HG02642 (cell line): ENCODE data around the gene CFLAR.
"Not testable (repeated sequence)": the region's sequence is repeated elsewhere in the genome, so short reads cannot be mapped to it uniquely, and the experiment has no call there.

Experiments
- ATAC-seq: cut with Tn5 transposase; IDR thresholded peaks from one replicate; pipeline ENCODE4 v1.9.1; 2021; ENCODE audit warnings: mild to moderate bottlenecking; ENCODE audit not compliant: unreplicated experiment, poor library complexity

CFLAR gene

GRCh38 chr2:201144101-201145051 lies 28.4 kb downstream of the CFLAR start:
- no peak for ATAC-seq

DNA sequence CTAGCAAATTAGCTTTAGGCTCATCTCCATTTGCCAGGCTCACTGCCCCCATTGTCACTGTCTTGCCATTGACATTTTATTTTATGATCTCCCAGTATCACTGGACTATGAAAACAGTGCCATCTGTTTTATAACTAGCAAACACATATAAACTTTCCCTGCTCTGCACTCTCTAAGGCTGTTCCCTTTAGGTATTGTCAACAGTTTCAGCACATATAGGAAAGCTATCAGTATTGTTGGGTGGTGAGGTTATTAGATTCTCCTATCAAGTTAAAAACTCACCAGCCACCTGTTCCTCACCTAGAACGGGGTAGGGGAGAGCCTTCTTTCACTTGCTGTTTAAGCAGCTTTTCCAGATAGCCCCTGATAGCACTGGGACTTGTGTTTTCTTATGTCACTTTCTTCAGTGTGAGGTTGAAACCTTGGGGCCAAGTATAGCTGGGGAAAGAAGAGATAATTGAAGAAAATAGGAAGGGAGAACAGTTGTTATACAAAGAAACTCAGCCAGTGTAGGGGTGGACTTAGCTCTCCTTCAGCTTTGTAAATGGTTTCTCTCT lies 32.5 kb downstream of the CFLAR start:
- ATAC-seq = no peak

DNA sequence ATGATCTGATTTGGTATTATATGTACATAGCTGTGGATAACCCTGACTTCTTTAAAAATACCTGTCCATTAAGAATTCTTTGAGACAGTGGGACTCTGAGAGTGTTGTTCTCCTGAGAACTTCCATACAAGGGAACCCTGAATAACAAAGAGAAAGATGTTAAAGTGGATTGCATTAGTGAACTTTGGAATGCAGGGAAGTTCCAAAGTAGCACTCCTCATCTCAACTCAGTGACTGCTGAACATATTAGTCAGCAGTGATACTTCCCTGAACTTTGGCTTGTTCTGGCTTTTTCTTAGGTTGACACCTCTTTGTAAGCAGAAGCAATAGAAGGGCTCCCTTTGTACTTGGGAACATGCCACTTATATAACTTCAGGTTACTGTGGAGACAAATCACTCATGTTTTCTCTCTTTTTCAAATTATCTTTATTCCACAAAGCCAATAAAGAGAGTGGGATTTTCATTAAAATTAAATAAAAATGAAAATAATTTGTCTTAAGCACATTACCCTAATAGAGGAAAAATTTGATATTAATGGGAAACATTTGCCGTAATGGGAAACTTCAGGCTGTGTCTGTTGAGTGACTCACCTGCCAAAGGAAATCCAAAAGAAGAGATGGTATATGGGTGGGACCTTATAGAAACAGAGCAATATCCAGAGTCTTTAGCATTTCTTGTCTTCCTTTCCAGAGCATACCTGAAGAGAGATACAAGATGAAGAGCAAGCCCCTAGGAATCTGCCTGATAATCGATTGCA lies 33.3 kb downstream of the CFLAR start:
- no peak for ATAC-seq

- ATAC-seq = not testable (repeated sequence)
These were observed 33.8 kb downstream of the CFLAR start for GRCh38 chr2:201149821-201150165.

GRCh38 chr2:201150454-201151020 lies 34.6 kb downstream of the CFLAR start:
- no peak for ATAC-seq

GRCh38 chr2:201151127-201151981 lies 35.4 kb downstream of the CFLAR start:
- peak; percentile 54 for ATAC-seq

- ATAC-seq = no peak
These were observed 36.6 kb downstream of the CFLAR start for GRCh38 chr2:201152517-201152916.

DNA sequence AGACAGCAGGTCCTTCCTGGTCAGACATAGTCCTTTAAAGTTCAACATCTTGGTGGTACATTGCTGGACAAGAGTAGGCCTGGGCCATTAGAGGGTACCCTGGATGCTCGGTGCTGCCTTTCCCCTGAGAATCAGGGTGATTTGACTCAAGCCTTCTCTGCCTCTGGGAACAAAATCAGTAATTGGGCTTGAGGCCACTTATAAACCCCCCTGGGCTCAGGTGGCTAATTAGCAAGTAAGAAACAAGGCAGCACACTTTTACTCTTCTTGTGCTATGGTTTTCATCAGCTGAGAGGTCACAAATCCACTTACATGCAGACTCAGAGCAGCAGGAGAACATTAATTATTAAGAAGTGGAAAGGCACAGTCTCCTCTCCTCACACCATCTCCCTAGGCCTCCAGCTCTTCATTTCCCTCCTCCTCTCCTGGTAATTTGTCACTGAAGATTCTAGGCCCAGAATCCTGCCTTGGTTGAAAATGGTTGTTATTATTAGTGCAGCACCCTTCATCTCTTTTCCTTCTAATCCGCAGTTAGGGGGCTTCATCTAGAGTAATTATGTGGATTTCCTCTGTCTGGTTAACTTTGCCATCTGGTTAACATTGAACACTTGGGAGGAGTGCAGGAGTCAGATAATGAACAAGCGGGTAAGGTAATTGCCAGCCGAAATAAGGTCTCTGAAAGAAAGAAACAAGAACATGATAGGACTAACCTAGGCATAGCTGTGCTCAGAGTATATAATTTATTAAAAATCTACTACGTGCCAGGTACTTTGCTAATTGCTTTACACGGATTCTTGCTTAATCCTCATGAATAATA lies 37.2 kb downstream of the CFLAR start:
- no peak for ATAC-seq

- ATAC-seq = no peak
These were observed 38.8 kb downstream of the CFLAR start for GRCh38 chr2:201154615-201155399.

GRCh38 chr2:201156036-201156435 lies 40.1 kb downstream of the CFLAR start:
- no peak for ATAC-seq

DNA sequence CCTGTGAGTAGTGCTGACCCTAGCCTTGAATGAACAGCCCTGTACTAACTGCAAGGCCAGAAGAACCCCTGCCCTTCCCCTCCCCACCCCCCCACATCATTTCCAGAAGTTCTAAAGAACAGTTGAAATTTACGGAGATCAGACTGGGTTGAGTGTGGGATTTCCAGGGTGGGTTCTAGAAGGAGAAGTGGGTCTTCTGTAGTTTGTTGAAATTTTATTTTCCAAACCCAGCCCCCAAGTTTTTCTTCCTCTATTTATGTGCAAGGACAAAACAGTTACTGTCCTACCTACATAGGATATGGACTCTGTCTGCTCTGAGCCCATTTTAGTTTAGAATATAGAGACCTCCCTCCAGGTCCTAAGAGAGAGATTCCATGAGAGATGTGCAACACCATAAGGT lies 40.7 kb downstream of the CFLAR start:
- no peak for ATAC-seq

GRCh38 chr2:201157694-201158093 lies 41.7 kb downstream of the CFLAR start:
- ATAC-seq = peak; percentile 9

DNA sequence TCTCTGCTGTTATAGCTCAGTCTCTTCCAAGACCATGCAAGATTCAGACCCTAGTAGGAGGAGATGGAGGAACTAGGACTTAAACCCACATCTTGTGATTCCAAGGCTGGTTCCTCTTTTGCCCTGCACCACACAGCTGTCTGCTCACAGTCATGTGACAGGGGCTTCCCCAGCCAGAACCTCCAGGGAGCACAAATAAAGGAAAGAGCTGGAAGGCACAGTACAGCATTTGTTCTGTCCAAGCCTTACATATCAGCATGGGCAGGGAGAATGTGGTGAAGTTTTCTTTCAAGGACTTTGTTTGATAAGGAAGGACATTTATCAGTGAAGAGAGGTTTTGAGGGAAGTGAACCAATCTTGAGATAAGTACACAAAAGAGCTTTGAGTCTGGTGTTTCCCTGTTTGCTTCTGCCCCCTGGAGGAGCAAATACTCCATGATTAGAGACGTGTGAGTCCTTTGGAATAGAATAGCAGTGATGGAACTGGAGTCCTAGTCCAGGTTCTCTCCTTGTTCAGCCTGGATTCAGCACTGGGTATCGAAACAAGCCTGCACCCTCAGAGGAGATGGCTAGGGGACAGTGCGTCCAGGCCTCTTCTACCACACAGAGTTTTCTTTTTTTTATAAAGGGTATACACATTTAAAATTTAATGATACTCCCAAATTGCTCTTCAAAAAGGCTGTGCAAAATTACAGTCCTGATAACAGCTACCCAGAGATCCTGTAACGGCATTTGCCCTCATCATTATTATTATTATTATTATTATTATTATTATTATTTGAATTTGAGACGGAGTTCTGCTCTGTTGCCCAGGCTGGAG lies 42.4 kb downstream of the CFLAR start:
- ATAC-seq = peak; percentile 93

DNA sequence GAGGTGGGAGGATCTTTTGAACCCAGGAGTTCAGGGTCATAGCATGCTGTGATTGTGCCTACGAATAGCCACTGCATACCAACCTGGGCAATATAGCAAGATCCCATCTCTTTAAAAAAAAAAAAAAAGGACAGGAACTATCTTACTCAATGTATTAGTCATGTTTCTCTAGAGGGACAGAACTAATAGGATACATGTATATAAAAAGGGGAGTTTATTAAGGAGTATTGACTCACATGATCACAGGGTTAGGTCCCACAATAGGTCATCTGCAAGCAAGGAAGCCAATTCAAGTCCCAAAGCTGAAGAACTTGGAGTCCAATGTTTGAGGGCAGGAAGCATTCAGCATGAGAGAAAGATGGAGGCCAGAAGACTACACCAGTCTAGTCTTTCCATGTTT lies 48.2 kb downstream of the CFLAR start:
- ATAC-seq = no peak

GRCh38 chr2:201167546-201167945 lies 51.6 kb downstream of the CFLAR start:
- no peak for ATAC-seq

DNA sequence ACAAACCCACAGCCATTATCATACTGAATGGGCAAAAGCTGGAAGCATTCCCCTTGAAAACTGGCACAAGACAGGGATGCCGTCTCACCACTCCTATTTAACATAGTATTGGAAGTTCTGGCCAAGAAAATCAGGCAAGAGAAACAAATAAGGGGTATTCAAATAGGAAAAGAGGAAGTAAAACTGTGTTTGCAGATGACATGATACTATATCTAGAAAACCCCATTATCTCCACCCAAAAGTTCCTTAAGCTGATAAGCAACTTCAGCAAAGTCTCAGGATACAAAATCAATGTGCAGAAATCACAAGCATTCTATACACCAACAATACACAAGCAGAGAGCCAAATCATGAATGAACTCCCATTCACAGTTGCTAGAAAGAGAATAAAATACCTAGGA lies 52.5 kb downstream of the CFLAR start:
- not testable (repeated sequence) for ATAC-seq

DNA sequence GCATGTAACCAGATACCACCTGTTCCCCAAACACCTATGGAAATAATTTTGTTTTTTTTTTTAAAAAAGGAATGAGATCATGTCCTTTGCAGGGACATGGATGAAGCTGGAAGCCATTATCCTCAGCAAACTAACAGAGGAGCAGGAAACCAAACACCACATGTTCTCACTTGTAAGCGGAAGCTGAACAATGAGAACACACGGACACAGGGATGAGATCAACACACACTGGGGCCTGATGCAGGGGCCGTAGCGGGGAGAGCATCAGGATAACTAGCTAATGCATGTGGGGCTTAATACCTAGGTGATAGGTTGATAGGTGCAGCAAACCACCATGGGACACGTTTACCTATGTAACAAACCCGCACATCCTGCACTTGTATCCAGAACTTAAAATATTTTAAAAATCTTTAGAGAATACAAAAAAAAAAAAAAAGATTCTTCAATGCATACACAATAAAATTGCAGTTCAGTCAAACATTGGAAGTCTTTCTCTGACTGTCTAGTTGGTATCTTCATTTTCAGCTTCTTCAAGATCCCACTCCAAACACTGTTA lies 55.4 kb downstream of the CFLAR start:
- no peak for ATAC-seq
